CD4-positive, alpha-beta T cell (primary cell): ENCODE results near the gene ADARB2. TPM values are rescaled to one million over a fixed set of nuclear protein-coding genes. Genes with fewer than 3 reads are reported as not detected.

Experiments
- ATAC-seq: fragments of 200-7000 bp; cut with Tn5 transposase; one replicate; pipeline ENCODE4 v1.10.0; 2022; ENCODE audit warnings: mild to moderate bottlenecking; ENCODE audit not compliant: poor library complexity
- CTCF ChIA-PET: fragments of 350-600 bp; sonication (Branson Sonifier 250); formaldehyde crosslinking; loops from one replicate; lab custom pipeline; 2021; ENCODE audit warnings: antibody characterized with exemption, inconsistent platforms; lab: Charles Lee
- POLR2A ChIA-PET: fragments of 350-600 bp; sonication (Branson Sonifier 250); formaldehyde crosslinking; loops from one replicate; lab custom pipeline; 2021; ENCODE audit warnings: antibody characterized with exemption, inconsistent platforms; lab: Charles Lee
- DNase-seq, 14 experiments: peaks; one replicate each; pipeline ENCODE4 v3.0.0-alpha.2; 2013 to 2020; ENCODE audit warnings: mixed read lengths in 2 of 14
- H3K27ac ChIP-seq, 2 donors: one replicate each; pipeline versions ENCODE4 v1.5.1 to v1.7.0; 2013; ENCODE audit warnings: low read length in 2 of 2, low read depth in 1 of 2, mild to moderate bottlenecking in 1 of 2
- H3K27me3 ChIP-seq, 2 experiments: 1 replicate in 1 of 2; 2 replicates in 1 of 2; pipeline versions ENCODE4 v1.6.1 to v1.7.0; 2013; ENCODE audit warnings: low read length in 2 of 2, control low read depth in 1 of 2, mild to moderate bottlenecking in 1 of 2, moderate library complexity in 1 of 2; ENCODE audit not compliant: insufficient read depth in 2 of 2, control insufficient read depth in 1 of 2
- H3K36me3 ChIP-seq: one replicate; pipeline ENCODE4 v1.6.1; 2013; ENCODE audit warnings: low read length, control low read depth; ENCODE audit not compliant: insufficient read depth
- H3K4me1 ChIP-seq: one replicate; pipeline ENCODE4 v1.6.1; 2013; ENCODE audit warnings: low read length, control low read depth; ENCODE audit not compliant: insufficient read depth
- H3K4me3 ChIP-seq: one replicate; pipeline ENCODE4 v1.5.1; 2013; ENCODE audit warnings: mild to moderate bottlenecking, low read length, moderate library complexity
- H3K9me3 ChIP-seq, 2 experiments: 1 replicate in 1 of 2; 2 replicates in 1 of 2; pipeline versions ENCODE4 v1.6.1 to v1.7.0; 2013; ENCODE audit warnings: low read length in 2 of 2, mild to moderate bottlenecking in 2 of 2, control low read depth in 1 of 2, moderate library complexity in 1 of 2; ENCODE audit not compliant: control insufficient read depth in 1 of 2, insufficient read depth in 1 of 2
- H3K27ac Mint-ChIP-seq: one replicate; pipeline ENCODE4 v1.8.0; 2020; ENCODE audit warnings: mixed read lengths
- H3K27me3 Mint-ChIP-seq: one replicate; pipeline ENCODE4 v1.8.0; 2021; ENCODE audit warnings: mixed read lengths
- H3K36me3 Mint-ChIP-seq: one replicate; pipeline ENCODE4 v1.8.0; 2021; ENCODE audit warnings: low read depth, mixed read lengths
- H3K4me1 Mint-ChIP-seq: one replicate; pipeline ENCODE4 v1.8.0; 2021; ENCODE audit warnings: low read depth, mixed read lengths
- H3K4me3 Mint-ChIP-seq: one replicate; pipeline ENCODE4 v1.8.0; 2020; ENCODE audit warnings: mild to moderate bottlenecking, mixed read lengths
- H3K9me3 Mint-ChIP-seq: one replicate; pipeline ENCODE4 v1.8.0; 2020; ENCODE audit warnings: mixed read lengths
- CTCF ChIP-seq: fragments of 200-600 bp; IDR thresholded peaks from one replicate; pipeline ENCODE4 v1.8.0; 2022; ENCODE audit warnings: antibody characterized with exemption, mild to moderate bottlenecking
- intact Hi-C, 2 experiments: fragments of 100-400 bp; cut with DNase I in 1 of 2; cut with micrococcal nuclease in 1 of 2; formaldehyde crosslinking; loops; one replicate each; pipeline versions ENCODE4 v1.15.1 to v1.9.0; 2023 to 2025; cut with DNase I, micrococcal nuclease
- total RNA-seq, 174 experiments: library from RNA in 2 of 174; stranded (reverse) in 2 of 174; gene quantifications; one replicate each; pipeline ENCODE4 v1.2.3 and lab custom pipeline; 2021 to 2026

Gene ADARB2
- total RNA-seq, 2 experiments from 2014 or later = 0.14 TPM; not detected in 1

GRCh38 chr10:1185911-1186682 is 551.2 kb downstream of the ADARB2 start:
- DNase-seq (peak in 1 of 14 experiments; percentile 27), ATAC-seq (no peak)
- Histone ChIP-seq H3K4me3 (no peak overlapping the region), H3K36me3 (no peaks in the 10 kb centered on the region), H3K27me3 (no peaks in the 10 kb centered on the region), H3K27ac (no peak overlapping the region), H3K9me3 (peaks cover 0 to 3% of the 10 kb centered on the region in 2 experiments), H3K4me1 (no peaks in the 10 kb centered on the region)
- intact Hi-C loops = no loop called here
- POLR2A ChIA-PET = no interaction called here
- no peaks in the 10 kb centered on the region for H3K4me1 Mint-ChIP-seq
- CTCF ChIA-PET = no interaction called here
- H3K9me3 Mint-ChIP-seq = no peaks in the 10 kb centered on the region
- no peak overlapping the region for H3K4me3 Mint-ChIP-seq
- no peak for TF ChIP-seq CTCF
- peaks cover 4% of the 10 kb centered on the region for H3K27me3 Mint-ChIP-seq
- no peaks in the 10 kb centered on the region for H3K36me3 Mint-ChIP-seq
- H3K27ac Mint-ChIP-seq = no peak overlapping the region

GRCh38 chr10:1184541-1185430 is 552.5 kb downstream of the ADARB2 start:
- ATAC-seq (no peak), DNase-seq (no peak)
- Mint-ChIP-seq H3K4me3 (no peak overlapping the region), H3K36me3 (no peaks in the 10 kb centered on the region), H3K4me1 (no peaks in the 10 kb centered on the region), H3K9me3 (no peaks in the 10 kb centered on the region), H3K27me3 (peaks cover 4% of the 10 kb centered on the region), H3K27ac (no peak overlapping the region)
- H3K4me1 ChIP-seq = no peaks in the 10 kb centered on the region
- H3K27ac ChIP-seq = no peak overlapping the region
- no peaks in the 10 kb centered on the region for H3K36me3 ChIP-seq
- H3K27me3 ChIP-seq = no peaks in the 10 kb centered on the region
- intact Hi-C loops = no loop called here
- CTCF ChIA-PET = no interaction called here
- TF ChIP-seq CTCF = no peak
- POLR2A ChIA-PET = no interaction called here
- H3K9me3 ChIP-seq = no peaks in the 10 kb centered on the region
- no peak overlapping the region for H3K4me3 ChIP-seq

- Histone ChIP-seq H3K4me1 (no peaks in the 10 kb centered on the region), H3K27me3 (no peaks in the 10 kb centered on the region), H3K36me3 (no peaks in the 10 kb centered on the region), H3K27ac (no peak overlapping the region), H3K9me3 (no peaks in the 10 kb centered on the region), H3K4me3 (no peak overlapping the region)
- TF ChIP-seq CTCF = no peak
- Mint-ChIP-seq H3K4me1 (no peaks in the 10 kb centered on the region), H3K4me3 (no peak overlapping the region), H3K9me3 (no peaks in the 10 kb centered on the region), H3K36me3 (no peaks in the 10 kb centered on the region), H3K27me3 (peaks cover 8% of the 10 kb centered on the region), H3K27ac (no peak overlapping the region)
- ATAC-seq = no peak
- DNase-seq = no peak
- intact Hi-C loops = no loop called here
- CTCF ChIA-PET = no interaction called here
- POLR2A ChIA-PET = no interaction called here
Observed at GRCh38 chr10:1183701-1184100, 553.6 kb downstream of the ADARB2 start.
